HEK293 (cell line): ENCODE data around the gene ARAP1.

ENCODE experiments used
- CTCF ChIP-seq: fragments of 450-650 bp; formaldehyde crosslinking; IDR thresholded peaks from 2 replicates; pipeline ENCODE4 v1.5.1; 2016; ENCODE audit warnings: missing biosample characterization, missing genetic modification characterization
- GFI1B ChIP-seq: fragments of 450-650 bp; formaldehyde crosslinking; IDR thresholded peaks from 2 replicates; pipeline ENCODE4 v1.5.1; 2016; ENCODE audit warnings: missing biosample characterization, missing genetic modification characterization
- KLF10 ChIP-seq: fragments of 450-650 bp; IDR thresholded peaks from 2 replicates; pipeline ENCODE4 v1.5.1; 2018; ENCODE audit warnings: missing biosample characterization, mild to moderate bottlenecking, missing genetic modification characterization
- PBX3 ChIP-seq: sonication (generic); formaldehyde crosslinking; IDR thresholded peaks from 2 replicates; pipeline ENCODE4 v1.8.1; 2022; ENCODE audit warnings: mild to moderate bottlenecking, moderate library complexity, missing genetic modification reagents
- PRDM6 ChIP-seq: fragments of 450-650 bp; formaldehyde crosslinking; IDR thresholded peaks from 2 replicates; pipeline ENCODE4 v1.5.1; 2017; ENCODE audit warnings: missing biosample characterization, missing genetic modification characterization
- TRIM28 ChIP-seq: IDR thresholded peaks from 2 replicates; pipeline ENCODE4 v1.6.1; 2011; ENCODE audit warnings: low read length, control low read depth, borderline replicate concordance
- YY1 ChIP-seq: fragments of 450-650 bp; formaldehyde crosslinking; IDR thresholded peaks from 2 replicates; pipeline ENCODE4 v1.5.1; 2018; ENCODE audit warnings: missing biosample characterization, missing genetic modification characterization
- ZBTB6 ChIP-seq: fragments of 450-650 bp; formaldehyde crosslinking; IDR thresholded peaks from 2 replicates; pipeline ENCODE4 v1.5.1; 2017; ENCODE audit warnings: missing biosample characterization, missing genetic modification characterization
- ZNF138 ChIP-seq: fragments of 450-650 bp; formaldehyde crosslinking; IDR thresholded peaks from 2 replicates; pipeline ENCODE4 v1.5.1; 2016; ENCODE audit warnings: missing biosample characterization, missing genetic modification characterization, borderline replicate concordance
- ZNF155 ChIP-seq: fragments of 450-650 bp; formaldehyde crosslinking; IDR thresholded peaks from 2 replicates; pipeline ENCODE4 v1.5.1; 2016; ENCODE audit warnings: missing biosample characterization, missing genetic modification characterization
- ZNF26 ChIP-seq: fragments of 450-650 bp; formaldehyde crosslinking; IDR thresholded peaks from 2 replicates; pipeline ENCODE4 v1.5.1; 2016; ENCODE audit warnings: missing biosample characterization, missing genetic modification characterization
- ZNF266 ChIP-seq: fragments of 450-650 bp; formaldehyde crosslinking; IDR thresholded peaks from 2 replicates; pipeline ENCODE4 v1.5.1; 2016; ENCODE audit warnings: missing biosample characterization, missing genetic modification characterization, low read depth
- ZNF362 ChIP-seq: fragments of 450-650 bp; formaldehyde crosslinking; IDR thresholded peaks from 2 replicates; pipeline ENCODE4 v1.5.1; 2016; ENCODE audit warnings: missing biosample characterization, missing genetic modification characterization
- ZNF391 ChIP-seq: fragments of 450-650 bp; formaldehyde crosslinking; IDR thresholded peaks from 2 replicates; pipeline ENCODE4 v1.5.1; 2016; ENCODE audit warnings: low read depth, missing biosample characterization, missing genetic modification characterization, borderline replicate concordance
- ZNF433 ChIP-seq: fragments of 450-650 bp; formaldehyde crosslinking; IDR thresholded peaks from 2 replicates; pipeline ENCODE4 v1.5.1; 2016; ENCODE audit warnings: missing biosample characterization, missing genetic modification characterization, low read depth
- ZNF513 ChIP-seq: fragments of 450-650 bp; IDR thresholded peaks from 2 replicates; pipeline ENCODE4 v1.5.1; 2018; ENCODE audit warnings: missing biosample characterization, missing genetic modification characterization
- ZNF530 ChIP-seq: fragments of 450-650 bp; formaldehyde crosslinking; IDR thresholded peaks from 2 replicates; pipeline ENCODE4 v1.5.1; 2016; ENCODE audit warnings: low read depth, missing biosample characterization, missing genetic modification characterization
- ZNF555 ChIP-seq: fragments of 450-650 bp; formaldehyde crosslinking; conservative IDR thresholded peaks from 2 replicates; pipeline ENCODE4 v1.5.1; 2017; ENCODE audit warnings: missing biosample characterization, mild to moderate bottlenecking, missing genetic modification characterization, inconsistent platforms
- ZNF560 ChIP-seq: fragments of 450-650 bp; formaldehyde crosslinking; IDR thresholded peaks from 2 replicates; pipeline ENCODE4 v1.5.1; 2017; ENCODE audit warnings: missing biosample characterization, missing genetic modification characterization, borderline replicate concordance
- ZNF596 ChIP-seq: fragments of 450-650 bp; IDR thresholded peaks from 2 replicates; pipeline ENCODE4 v1.5.0; 2018; ENCODE audit warnings: missing biosample characterization, mild to moderate bottlenecking, missing genetic modification characterization, moderate library complexity
- ZNF645 ChIP-seq: fragments of 450-650 bp; formaldehyde crosslinking; IDR thresholded peaks from 2 replicates; pipeline ENCODE4; 2016; ENCODE audit warnings: missing biosample characterization, missing genetic modification characterization
- ZSCAN18 ChIP-seq: fragments of 450-650 bp; formaldehyde crosslinking; IDR thresholded peaks from 2 replicates; pipeline ENCODE4 v1.5.1; 2016; ENCODE audit warnings: missing biosample characterization, missing genetic modification characterization
- ZSCAN23 ChIP-seq: fragments of 450-650 bp; formaldehyde crosslinking; IDR thresholded peaks from 2 replicates; pipeline ENCODE4 v1.5.1; 2016; ENCODE audit warnings: missing biosample characterization, missing genetic modification characterization

The ARAP1 gene

GRCh38 chr11:72722050-72722748 is 30.0 kb downstream of the ARAP1 start (continued):
- TF ChIP-seq TRIM28 (no peak), KLF10 (tag by site-specific recombination) (no peak), ZNF362 (no peak), ZNF155 (tag by site-specific recombination) (no peak), PRDM6 (no peak), ZNF433 (tag by site-specific recombination) (no peak), ZNF596 (tag by site-specific recombination) (no peak), ZNF391 (tag by site-specific recombination) (no peak), PBX3 (CRISPR knock-in tag) (no peak), ZBTB6 (tag by site-specific recombination) (no peak), ZSCAN23 (tag by site-specific recombination) (no peak), CTCF (no peak), ZNF513 (no peak), ZNF138 (tag by site-specific recombination) (no peak), ZNF266 (tag by site-specific recombination) (no peak), YY1 (no peak), ZNF645 (tag by site-specific recombination) (no peak), ZNF26 (tag by site-specific recombination) (no peak), ZNF560 (no peak), ZNF555 (tag by site-specific recombination) (no peak), ZSCAN18 (no peak), ZNF530 (no peak), GFI1B (tag by site-specific recombination) (no peak)
- TF ChIP-seq, all 188 proteins: peak for 30
